Endothelial cell of umbilical vein (primary cell): Measurements from ENCODE around the gene PITPNB. TPM values are rescaled to one million over a fixed set of nuclear protein-coding genes. Genes with fewer than 3 reads are reported as not detected.

Source experiments
- BruUV-seq: library from RNA; stranded (reverse); fragments of 400-500 nt; replicated peaks from 2 replicates; lab custom pipeline; 2021; lab: Mats Ljungman, UMichigan
- CTCF ChIA-PET: fragments of 300-600, 350-600 bp; sonication (Branson Sonifier 250); formaldehyde crosslinking; loops from one replicate; lab custom pipeline; 2021; ENCODE audit warnings: antibody characterized with exemption, inconsistent platforms; lab: Charles Lee
- POLR2A ChIA-PET: fragments of 300-600, 350-600 bp; sonication (Branson Sonifier 250); formaldehyde crosslinking; loops from one replicate; lab custom pipeline; 2021; ENCODE audit warnings: antibody characterized with exemption, inconsistent platforms; lab: Charles Lee
- DNase-seq: peaks from one replicate; pipeline ENCODE4 v3.0.0-alpha.2; 2011; ENCODE audit warnings: low read depth, low spot score
- FAIRE-seq: peaks from 2 replicates; lab custom pipeline; 2011; peaks lifted over from hg19 to GRCh38; lab: Jason Lieb, UNC
- H2AFZ ChIP-seq: 2 replicates; pipeline ENCODE4 v1.6.0; 2012; ENCODE audit warnings: low read depth, low read length, control low read depth, inconsistent platforms
- H3K27ac ChIP-seq: 2 replicates; pipeline ENCODE4 v1.5.1; 2011; ENCODE audit warnings: low read depth, mild to moderate bottlenecking, control low read depth, low read length, moderate library complexity; ENCODE audit not compliant: insufficient read depth
- H3K27me3 ChIP-seq, 2 experiments: 2 replicates each; pipeline versions ENCODE4 v1.6.0 to v1.6.1; 2011; ENCODE audit warnings: low read length in 2 of 2, mixed read lengths in 1 of 2; ENCODE audit not compliant: control insufficient read depth in 2 of 2, insufficient read depth in 2 of 2
- H3K36me3 ChIP-seq, 2 experiments: 2 replicates in 1 of 2; 3 replicates in 1 of 2; pipeline ENCODE4 v1.5.1; 2011; ENCODE audit warnings: low read length in 2 of 2, mild to moderate bottlenecking in 1 of 2, moderate library complexity in 1 of 2; ENCODE audit not compliant: control insufficient read depth in 2 of 2, insufficient read depth in 2 of 2; ENCODE audit errors: extremely low read depth in 1 of 2
- H3K4me1 ChIP-seq: 3 replicates; pipeline ENCODE4 v1.5.1; 2011; ENCODE audit warnings: mild to moderate bottlenecking, low read length; ENCODE audit not compliant: control insufficient read depth, insufficient read depth; ENCODE audit errors: extremely low read depth
- H3K4me2 ChIP-seq: 2 replicates; pipeline ENCODE4 v1.6.1; 2011; ENCODE audit warnings: low read length, control low read depth, mixed read lengths; ENCODE audit not compliant: insufficient read depth
- H3K4me3 ChIP-seq, 3 experiments: fragments of 200-600 bp in 1 of 3; sonication (generic), shearing (Covaris generic) in 1 of 3; replicated peaks in 1 of 3; 2 replicates each; pipeline ENCODE4 v1.5.1; 2011 to 2016; ENCODE audit warnings: control low read depth in 3 of 3, low read length in 3 of 3, mild to moderate bottlenecking in 2 of 3, inconsistent platforms in 1 of 3, low read depth in 1 of 3, moderate library complexity in 1 of 3; ENCODE audit not compliant: insufficient read depth in 1 of 3
- H3K79me2 ChIP-seq: 2 replicates; pipeline ENCODE4 v1.6.0; 2012; ENCODE audit warnings: low read length, inconsistent platforms; ENCODE audit not compliant: control insufficient read depth, insufficient read depth
- H3K9ac ChIP-seq: replicated peaks from 2 replicates; pipeline ENCODE3; 2011; ENCODE audit warnings: low read length, control low read depth; ENCODE audit not compliant: insufficient read depth; ENCODE audit errors: extremely low read depth
- H3K9me1 ChIP-seq: replicated peaks from 3 replicates; pipeline ENCODE4 v1.6.0; 2011; ENCODE audit warnings: mild to moderate bottlenecking, low read length; ENCODE audit not compliant: control insufficient read depth, insufficient read depth; ENCODE audit errors: extremely low read depth
- H3K9me3 ChIP-seq: replicated peaks from 2 replicates; pipeline ENCODE4 v1.5.1; 2012; ENCODE audit warnings: low read length, inconsistent platforms; ENCODE audit not compliant: control insufficient read depth, insufficient read depth
- H4K20me1 ChIP-seq: replicated peaks from 2 replicates; pipeline ENCODE3; 2011; ENCODE audit warnings: mild to moderate bottlenecking, low read length; ENCODE audit not compliant: control insufficient read depth, insufficient read depth; ENCODE audit errors: extremely low read depth
- CTCF ChIP-seq, 2 donors: IDR thresholded peaks; 1 replicate in 1 of 2; 2 replicates in 1 of 2; pipeline ENCODE4 v1.5.1; 2011; ENCODE audit warnings: low read length in 2 of 2, mild to moderate bottlenecking in 2 of 2, moderate library complexity in 2 of 2, control low read depth in 1 of 2, inconsistent platforms in 1 of 2, low read depth in 1 of 2; ENCODE audit not compliant: insufficient read depth in 1 of 2; ENCODE audit errors: extremely low read depth in 1 of 2
- EZH2 ChIP-seq: IDR thresholded peaks from 2 replicates; pipeline ENCODE4 v1.6.1; 2012; ENCODE audit warnings: borderline replicate concordance, low read depth, mild to moderate bottlenecking, moderate library complexity, low read length, inconsistent platforms; ENCODE audit not compliant: severe bottlenecking
- FOS ChIP-seq: IDR thresholded peaks from 2 replicates; pipeline ENCODE4 v1.6.1; 2011; ENCODE audit warnings: mild to moderate bottlenecking, low read length, moderate library complexity, borderline replicate concordance; ENCODE audit not compliant: insufficient read depth
- GATA2 ChIP-seq: IDR thresholded peaks from 2 replicates; pipeline ENCODE4 v1.7.0; 2011; ENCODE audit warnings: low read depth, mild to moderate bottlenecking, moderate library complexity, mixed read lengths, low read length; ENCODE audit not compliant: insufficient read length, insufficient read depth
- JUN ChIP-seq: IDR thresholded peaks from 2 replicates; pipeline ENCODE4 v1.6.1; 2011; ENCODE audit warnings: borderline replicate concordance, low read depth; ENCODE audit not compliant: insufficient read length, insufficient read depth
- MAX ChIP-seq: IDR thresholded peaks from 2 replicates; pipeline ENCODE4 v1.6.1; 2011; ENCODE audit not compliant: insufficient read depth, insufficient read length
- MYC ChIP-seq: IDR thresholded peaks from one replicate; pipeline ENCODE4 v1.6.1; 2011; ENCODE audit warnings: mild to moderate bottlenecking, low read depth, low read length
- POLR2A ChIP-seq: IDR thresholded peaks from 2 replicates; pipeline ENCODE4 v1.6.1; 2012; ENCODE audit warnings: low read depth, mild to moderate bottlenecking, control low read depth, low read length
- POLR2AphosphoS5 ChIP-seq: IDR thresholded peaks from 2 replicates; pipeline ENCODE4 v1.6.1; 2012; ENCODE audit warnings: low read depth, mild to moderate bottlenecking, control low read depth, low read length, moderate library complexity; ENCODE audit not compliant: insufficient read depth
- dilution Hi-C: fragments of 300-500 bp; cut with MboI; formaldehyde crosslinking; loops from one replicate; pipeline ENCODE4 v1.15.0; 2019; ENCODE audit warnings: low sequenced_read_pairs; ENCODE audit not compliant: extremely low pct_ligation_motif_present
- intact Hi-C: fragments of 100-400 bp; cut with micrococcal nuclease; formaldehyde crosslinking; loops from one replicate; pipeline ENCODE4 v1.10.0; 2022
- polyA plus RNA-seq, 4 experiments: library from polyadenylated mRNA; depleted of rRNA in 3 of 4; stranded (reverse) in 3 of 4; unstranded in 1 of 4; fragments of >200 nt; gene quantifications; 2 replicates each; pipeline versions ENCODE4 v1.2.1 to v1.2.3, GENCODE V29; 2011 to 2012; ENCODE audit warnings: missing spikeins in 1 of 4
- total RNA-seq: library from RNA; stranded (reverse); gene quantifications from 2 replicates; pipeline ENCODE4 v1.2.3, GENCODE V29; 2021

Gene PITPNB
- total and polyA plus RNA-seq, 2 donors (not counting 3 experiments of a cell fraction or from before 2014, with no cell fraction given), result 29.7 to 108 TPM

- H2AFZ ChIP-seq, result no peak overlapping the region
- FAIRE-seq, result no peak
- ChIA-PET POLR2A (no interaction called here), CTCF (no interaction called here)
- H3K9me1 ChIP-seq, result no peaks in the 10 kb centered on the region
- no peaks in the 10 kb centered on the region for H4K20me1 ChIP-seq
- TF ChIP-seq POLR2A, result no peak
- no peak for TF ChIP-seq JUN
- TF ChIP-seq FOS, result no peak
- TF ChIP-seq POLR2AphosphoS5, result no peak
- TF ChIP-seq GATA2, result no peak
- TF ChIP-seq CTCF (IDR thresholded peaks at IDR 0.05; ENCODE audit: extremely low read depth in 1 of 2, insufficient read depth in 1 of 2, low read depth in 1 of 2, low read length in 2 of 2), result no peak
- TF ChIP-seq MAX, result no peak
- TF ChIP-seq EZH2, result no peak
- TF ChIP-seq MYC, result no peak
- H3K4me3 ChIP-seq, result no peak overlapping the region
- no peaks in the 10 kb centered on the region for H3K79me2 ChIP-seq
- no peaks in the 10 kb centered on the region for H3K4me1 ChIP-seq
- no peaks in the 10 kb centered on the region for H3K27me3 ChIP-seq
- H3K9me3 ChIP-seq, result no peaks in the 10 kb centered on the region
- no peak overlapping the region for H3K27ac ChIP-seq
- H3K4me2 ChIP-seq, result no peak overlapping the region
- no peak overlapping the region for H3K9ac ChIP-seq
- dilution Hi-C loops (no loop called here), intact Hi-C loops (no loop called here)
- DNase-seq, result no peak
- H3K36me3 ChIP-seq, result no peaks in the 10 kb centered on the region
- no TSS peak for BruUV-seq
Measured at GRCh38 chr22:27829620-27830019, 89.4 kb downstream of the PITPNB start.
